OCI-LY1 (cell line): ENCODE data around the gene COPS9.

Source experiments
- H2AFZ ChIP-seq: fragments of 200-600 bp; sonication (generic), shearing (Covaris generic); 2 replicates; pipeline ENCODE4 v1.6.0; 2014; ENCODE audit warnings: antibody characterized with exemption, mild to moderate bottlenecking, low read length
- H3F3A ChIP-seq: fragments of 200-600 bp; sonication (generic), shearing (Covaris generic); 2 replicates; pipeline ENCODE4 v1.6.0; 2014; ENCODE audit warnings: mild to moderate bottlenecking, antibody characterized with exemption, low read length, moderate library complexity; ENCODE audit not compliant: insufficient read depth
- H3K27ac ChIP-seq: fragments of 200-600 bp; sonication (generic); 2 replicates; pipeline ENCODE4 v1.5.1; 2014; ENCODE audit warnings: low read length, mixed run types, mild to moderate bottlenecking, low read depth; ENCODE audit not compliant: poor library complexity, severe bottlenecking
- H3K27me3 ChIP-seq: fragments of 200-600 bp; sonication (generic); 2 replicates; pipeline ENCODE4 v1.6.0; 2014; ENCODE audit warnings: antibody characterized with exemption, mild to moderate bottlenecking, low read length, moderate library complexity; ENCODE audit not compliant: insufficient read depth
- H3K36me3 ChIP-seq: fragments of 200-600 bp; sonication (generic); 2 replicates; pipeline ENCODE4 v1.6.1; 2014; ENCODE audit warnings: mild to moderate bottlenecking, antibody characterized with exemption, low read length, moderate library complexity, mixed read lengths; ENCODE audit not compliant: insufficient read depth
- H3K4me1 ChIP-seq: fragments of 200-600 bp; sonication (generic); 2 replicates; pipeline ENCODE4 v1.5.1; 2014; ENCODE audit warnings: mild to moderate bottlenecking, low read length, moderate library complexity; ENCODE audit not compliant: insufficient read depth, severe bottlenecking
- H3K4me2 ChIP-seq: fragments of 200-600 bp; sonication (generic), shearing (Covaris generic); 2 replicates; pipeline ENCODE4 v1.6.1; 2014; ENCODE audit warnings: low read length
- H3K4me3 ChIP-seq: fragments of 200-600 bp; sonication (generic); 2 replicates; pipeline ENCODE4 v1.5.1; 2014; ENCODE audit warnings: low read length, low read depth, mild to moderate bottlenecking, mixed read lengths; ENCODE audit not compliant: poor library complexity, severe bottlenecking
- H3K79me2 ChIP-seq: fragments of 200-600 bp; shearing (Covaris generic); 2 replicates; pipeline ENCODE4 v1.6.1; 2016; ENCODE audit warnings: mixed run types, low read length, mixed read lengths; ENCODE audit not compliant: insufficient read depth
- H3K9ac ChIP-seq: fragments of 200-600 bp; sonication (generic), shearing (Covaris generic); 2 replicates; pipeline ENCODE4 v1.6.1; 2014; ENCODE audit warnings: mild to moderate bottlenecking, low read length, mixed read lengths
- H3K9me2 ChIP-seq: fragments of 200-600 bp; sonication (generic), shearing (Covaris generic); 2 replicates; pipeline ENCODE4 v1.6.1; 2014; ENCODE audit warnings: low read depth, mild to moderate bottlenecking, low read length, mixed read lengths
- H3K9me3 ChIP-seq: fragments of 200-600 bp; shearing (Covaris generic); 2 replicates; pipeline ENCODE4 v1.6.1; 2014; ENCODE audit warnings: low read length, mixed read lengths
- H4K20me1 ChIP-seq: fragments of 200-600 bp; sonication (generic), shearing (Covaris generic); 2 replicates; pipeline ENCODE4 v1.6.0; 2016; ENCODE audit warnings: mild to moderate bottlenecking, low read length; ENCODE audit not compliant: insufficient read depth
- EZH2 ChIP-seq: fragments of 200-600 bp; sonication (generic), shearing (Covaris generic); IDR thresholded peaks from 2 replicates; pipeline ENCODE4 v1.8.0; 2017; ENCODE audit warnings: borderline replicate concordance, mixed run types, mild to moderate bottlenecking, antibody characterized with exemption, low read length, moderate library complexity, mixed read lengths
- TF ChIP-seq, protein P1 (sequence below): fragments of 200-600 bp; sonication (generic), shearing (Covaris generic); IDR thresholded peaks from 2 replicates; pipeline ENCODE4 v1.5.1; 2017; ENCODE audit warnings: mild to moderate bottlenecking, antibody characterized with exemption, low read length, moderate library complexity, mixed read lengths

COPS9 gene

DNA sequence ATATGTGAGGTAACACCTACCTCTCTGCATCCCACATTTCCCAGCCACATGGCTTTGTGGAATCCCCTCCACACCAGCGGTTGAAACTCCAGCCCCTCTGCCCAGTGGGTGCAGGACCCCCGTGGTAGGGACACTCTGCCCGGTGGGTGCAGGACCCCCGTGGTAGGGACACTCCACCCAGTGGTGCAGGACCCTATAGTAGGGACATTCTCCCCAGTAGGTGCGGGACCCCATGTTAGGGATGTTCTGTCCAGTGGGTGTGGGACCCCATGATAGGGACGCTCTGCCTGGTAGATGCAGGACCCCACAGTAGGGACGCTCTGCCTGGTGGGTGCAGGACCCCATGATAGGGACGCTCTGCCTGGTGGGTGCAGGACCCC, 11.5 kb downstream of the COPS9 start:
- TF ChIP-seq, protein P1, sequence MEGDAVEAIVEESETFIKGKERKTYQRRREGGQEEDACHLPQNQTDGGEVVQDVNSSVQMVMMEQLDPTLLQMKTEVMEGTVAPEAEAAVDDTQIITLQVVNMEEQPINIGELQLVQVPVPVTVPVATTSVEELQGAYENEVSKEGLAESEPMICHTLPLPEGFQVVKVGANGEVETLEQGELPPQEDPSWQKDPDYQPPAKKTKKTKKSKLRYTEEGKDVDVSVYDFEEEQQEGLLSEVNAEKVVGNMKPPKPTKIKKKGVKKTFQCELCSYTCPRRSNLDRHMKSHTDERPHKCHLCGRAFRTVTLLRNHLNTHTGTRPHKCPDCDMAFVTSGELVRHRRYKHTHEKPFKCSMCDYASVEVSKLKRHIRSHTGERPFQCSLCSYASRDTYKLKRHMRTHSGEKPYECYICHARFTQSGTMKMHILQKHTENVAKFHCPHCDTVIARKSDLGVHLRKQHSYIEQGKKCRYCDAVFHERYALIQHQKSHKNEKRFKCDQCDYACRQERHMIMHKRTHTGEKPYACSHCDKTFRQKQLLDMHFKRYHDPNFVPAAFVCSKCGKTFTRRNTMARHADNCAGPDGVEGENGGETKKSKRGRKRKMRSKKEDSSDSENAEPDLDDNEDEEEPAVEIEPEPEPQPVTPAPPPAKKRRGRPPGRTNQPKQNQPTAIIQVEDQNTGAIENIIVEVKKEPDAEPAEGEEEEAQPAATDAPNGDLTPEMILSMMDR, result no peak
- no peak for TF ChIP-seq EZH2
- H3K79me2 ChIP-seq, result no peaks in the 10 kb centered on the region
- no peaks in the 10 kb centered on the region for H3K9me3 ChIP-seq
- no peaks in the 10 kb centered on the region for H3K4me1 ChIP-seq
- no peaks in the 10 kb centered on the region for H3K9me2 ChIP-seq
- H3K36me3 ChIP-seq, result peaks cover 19% of the 10 kb centered on the region
- no peaks in the 10 kb centered on the region for H3F3A ChIP-seq
- H2AFZ ChIP-seq, result no peak overlapping the region
- no peaks in the 10 kb centered on the region for H3K27me3 ChIP-seq
- H3K4me2 ChIP-seq, result no peak overlapping the region
- H3K27ac ChIP-seq, result no peak overlapping the region
- H4K20me1 ChIP-seq, result no peaks in the 10 kb centered on the region
- no peak overlapping the region for H3K4me3 ChIP-seq
- no peak overlapping the region for H3K9ac ChIP-seq

DNA sequence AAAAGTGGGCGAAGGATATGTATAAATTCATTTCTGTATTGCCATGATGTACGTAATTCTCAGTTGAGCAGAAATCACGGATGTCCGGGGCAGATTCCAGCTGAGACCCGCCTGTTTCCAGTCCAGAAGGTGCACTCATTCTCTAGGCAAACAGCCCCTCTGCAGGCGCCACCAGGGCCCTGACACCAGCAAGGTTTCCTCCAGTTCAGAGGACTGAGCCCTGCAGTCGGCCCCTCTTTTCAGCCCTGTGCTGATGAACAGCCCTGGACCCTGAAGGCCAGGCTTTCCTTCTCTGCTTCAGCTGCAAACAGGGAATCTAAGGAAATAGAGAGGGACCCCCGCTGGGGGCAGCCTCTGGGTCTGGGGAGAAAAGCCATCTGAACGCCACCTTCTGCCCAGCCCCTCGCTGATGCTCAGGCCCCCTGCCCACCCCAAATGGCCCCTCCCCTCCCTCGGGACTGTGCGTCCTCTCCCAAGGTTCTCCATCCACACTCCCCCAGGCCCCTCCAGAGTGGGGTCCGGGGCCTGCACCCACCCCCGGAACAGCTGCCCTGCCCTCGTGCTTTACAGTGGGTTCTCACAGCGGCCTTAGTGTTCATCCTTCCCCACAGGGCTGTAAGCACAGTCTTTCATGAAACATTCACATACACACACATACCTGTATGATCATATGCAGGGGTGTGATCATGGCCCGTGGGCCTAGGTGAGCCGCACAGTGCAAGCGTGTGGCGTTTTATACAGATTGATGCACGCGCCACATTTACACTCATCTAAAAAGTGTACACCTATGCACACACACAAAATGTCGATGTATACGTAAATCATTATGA, 12.1 kb downstream of the COPS9 start:
- H3K27me3 ChIP-seq, result no peaks in the 10 kb centered on the region
- no peaks in the 10 kb centered on the region for H3K4me1 ChIP-seq
- H3F3A ChIP-seq, result no peaks in the 10 kb centered on the region
- H3K36me3 ChIP-seq, result peaks cover 13% of the 10 kb centered on the region
- TF ChIP-seq, protein P1, result no peak
- no peak for TF ChIP-seq EZH2
- no peaks in the 10 kb centered on the region for H3K9me2 ChIP-seq
- no peak overlapping the region for H3K9ac ChIP-seq
- H4K20me1 ChIP-seq, result no peaks in the 10 kb centered on the region
- H3K9me3 ChIP-seq, result no peaks in the 10 kb centered on the region
- no peak overlapping the region for H3K4me2 ChIP-seq
- H3K4me3 ChIP-seq, result no peak overlapping the region
- H3K27ac ChIP-seq, result no peak overlapping the region
- no peak overlapping the region for H2AFZ ChIP-seq
- H3K79me2 ChIP-seq, result no peaks in the 10 kb centered on the region

DNA sequence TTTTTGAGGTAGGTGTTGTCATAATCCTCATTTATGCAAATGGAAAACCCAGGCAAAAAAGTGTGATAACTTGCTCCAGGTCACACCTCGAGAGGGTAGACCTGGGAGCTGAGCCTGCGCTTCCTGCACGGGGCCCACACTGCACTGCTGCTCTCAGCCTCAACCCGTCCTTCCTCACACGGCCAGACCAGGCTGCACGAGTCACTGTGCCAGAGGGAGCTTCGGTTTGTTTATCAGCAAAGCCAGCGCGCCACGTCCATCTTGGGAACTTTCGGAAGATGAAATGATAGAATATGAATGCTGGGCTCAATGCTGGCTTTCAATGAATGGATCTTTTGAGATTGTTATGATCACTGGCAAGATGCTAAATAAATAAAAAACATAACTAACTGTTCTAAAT, 14.4 kb downstream of the COPS9 start:
- no peaks in the 10 kb centered on the region for H3K27me3 ChIP-seq
- no peak overlapping the region for H3K4me2 ChIP-seq

More for the DNA sequence above, 14.4 kb downstream of the COPS9 start:
- H3K27ac ChIP-seq, result no peak overlapping the region
- no peaks in the 10 kb centered on the region for H3K9me2 ChIP-seq
- H3K4me1 ChIP-seq, result no peaks in the 10 kb centered on the region
- no peak overlapping the region for H2AFZ ChIP-seq
- H3K79me2 ChIP-seq, result no peaks in the 10 kb centered on the region
- H4K20me1 ChIP-seq, result no peaks in the 10 kb centered on the region
- no peak overlapping the region for H3K4me3 ChIP-seq
- no peaks in the 10 kb centered on the region for H3F3A ChIP-seq
- H3K36me3 ChIP-seq, result no peaks in the 10 kb centered on the region; the same call in 1 of the 2 replicates
- TF ChIP-seq EZH2, result no peak
- TF ChIP-seq, protein P1, result no peak
- H3K9me3 ChIP-seq, result no peaks in the 10 kb centered on the region
- no peak overlapping the region for H3K9ac ChIP-seq
